HepG2 (cell line): ENCODE measurements around the gene PNPLA2. TPM values are rescaled to one million over a fixed set of nuclear protein-coding genes. Genes with fewer than 3 reads are reported as not detected.

Experiments
- CBX5 ChIP-seq: sonication (generic); formaldehyde crosslinking; IDR thresholded peaks from 2 replicates; pipeline ENCODE4 v1.4.0; 2020; ENCODE audit warnings: missing genetic modification reagents, borderline replicate concordance
- DNMT1 ChIP-seq: sonication (generic); formaldehyde crosslinking; IDR thresholded peaks from 2 replicates; pipeline ENCODE4 v1.5.1; 2020; ENCODE audit warnings: mild to moderate bottlenecking, missing genetic modification reagents
- FOSL1 ChIP-seq: sonication (generic); formaldehyde crosslinking; IDR thresholded peaks from 2 replicates; pipeline ENCODE4 v1.9.0; 2021; ENCODE audit warnings: missing genetic modification reagents, borderline replicate concordance
- GZF1 ChIP-seq: sonication (generic); formaldehyde crosslinking; IDR thresholded peaks from 2 replicates; pipeline ENCODE4 v1.5.1; 2020; ENCODE audit warnings: mild to moderate bottlenecking, missing genetic modification reagents
- HDAC1 ChIP-seq: sonication (generic); formaldehyde crosslinking; IDR thresholded peaks from 2 replicates; pipeline ENCODE4 v1.5.1; 2020; ENCODE audit warnings: mild to moderate bottlenecking, missing genetic modification reagents
- HOXA5 ChIP-seq: sonication (generic); formaldehyde crosslinking; IDR thresholded peaks from 2 replicates; pipeline ENCODE4 v1.4.0; 2020; ENCODE audit warnings: missing genetic modification reagents
- HOXD1 ChIP-seq: sonication (generic); formaldehyde crosslinking; IDR thresholded peaks from 2 replicates; pipeline ENCODE4 v1.5.0; 2020; ENCODE audit warnings: missing genetic modification reagents
- MEIS1 ChIP-seq: sonication (generic); formaldehyde crosslinking; IDR thresholded peaks from 2 replicates; pipeline ENCODE4 v1.9.0; 2021; ENCODE audit warnings: mild to moderate bottlenecking, missing genetic modification reagents, moderate library complexity, borderline replicate concordance
- NR3C1 ChIP-seq: sonication (generic); formaldehyde crosslinking; IDR thresholded peaks from 2 replicates; pipeline ENCODE4 v1.4.0; 2020; ENCODE audit warnings: missing genetic modification reagents
- PHF8 ChIP-seq: sonication (generic); formaldehyde crosslinking; IDR thresholded peaks from 2 replicates; pipeline ENCODE4 v1.5.0; 2020; ENCODE audit warnings: missing genetic modification reagents
- RBFOX2 ChIP-seq: fragments of 200-400 bp; formaldehyde crosslinking; IDR thresholded peaks from 2 replicates; pipeline ENCODE4 v1.6.1; 2017; ENCODE audit warnings: low read depth, mild to moderate bottlenecking, low read length
- RNF2 ChIP-seq: fragments of 450-650 bp; conservative IDR thresholded peaks from 2 replicates; pipeline ENCODE4 v1.6.1; 2016; ENCODE audit warnings: low read depth
- SAFB2 ChIP-seq: sonication (generic); formaldehyde crosslinking; IDR thresholded peaks from 2 replicates; pipeline ENCODE4 v1.5.1; 2020; ENCODE audit warnings: missing genetic modification reagents, low read depth, mild to moderate bottlenecking, borderline replicate concordance
- SMAD9 ChIP-seq: sonication (generic); formaldehyde crosslinking; IDR thresholded peaks from 2 replicates; pipeline ENCODE4 v1.5.1; 2020; ENCODE audit warnings: mild to moderate bottlenecking, missing genetic modification reagents
- SRY ChIP-seq: sonication (generic); formaldehyde crosslinking; IDR thresholded peaks from 2 replicates; pipeline ENCODE4 v1.8.0; 2022; ENCODE audit warnings: mild to moderate bottlenecking, missing genetic modification reagents
- ZFP41 ChIP-seq: sonication (generic); formaldehyde crosslinking; IDR thresholded peaks from 2 replicates; pipeline ENCODE4 v1.4.0; 2020; ENCODE audit warnings: mild to moderate bottlenecking, missing genetic modification reagents, borderline replicate concordance
- ZMYM3 ChIP-seq: sonication (generic); formaldehyde crosslinking; IDR thresholded peaks from 2 replicates; pipeline ENCODE4 v1.5.1; 2020; ENCODE audit warnings: mild to moderate bottlenecking, missing genetic modification reagents
- ZNF124 ChIP-seq: sonication (generic); formaldehyde crosslinking; IDR thresholded peaks from 2 replicates; pipeline ENCODE4 v1.4.0; 2020; ENCODE audit warnings: missing genetic modification reagents
- ZNF232 ChIP-seq: sonication (generic); formaldehyde crosslinking; IDR thresholded peaks from 2 replicates; pipeline ENCODE4 v1.4.0; 2020; ENCODE audit warnings: missing genetic modification reagents, borderline replicate concordance
- ZNF251 ChIP-seq: sonication (generic); formaldehyde crosslinking; IDR thresholded peaks from 2 replicates; pipeline ENCODE4 v1.9.0; 2021; ENCODE audit warnings: mild to moderate bottlenecking, missing genetic modification reagents
- ZNF317 ChIP-seq: sonication (generic); formaldehyde crosslinking; IDR thresholded peaks from 2 replicates; pipeline ENCODE4 v1.5.0; 2020; ENCODE audit warnings: mild to moderate bottlenecking, missing genetic modification reagents
- ZNF75D ChIP-seq: sonication (generic); formaldehyde crosslinking; IDR thresholded peaks from 2 replicates; pipeline ENCODE4 v1.8.1; 2023; ENCODE audit warnings: missing genetic modification reagents, mild to moderate bottlenecking, borderline replicate concordance
- ZNF781 ChIP-seq: sonication (generic); formaldehyde crosslinking; IDR thresholded peaks from 2 replicates; pipeline ENCODE4 v1.5.1; 2020; ENCODE audit warnings: borderline replicate concordance, mild to moderate bottlenecking, missing genetic modification reagents; ENCODE audit errors: not compliant biosample characterization
- ZSCAN22 ChIP-seq: sonication (generic); formaldehyde crosslinking; IDR thresholded peaks from 2 replicates; pipeline ENCODE4 v1.4.0; 2020; ENCODE audit warnings: mild to moderate bottlenecking, missing genetic modification reagents
- ZZZ3 ChIP-seq: sonication (generic); formaldehyde crosslinking; IDR thresholded peaks from 2 replicates; pipeline ENCODE4 v1.4.0; 2020; ENCODE audit warnings: missing genetic modification reagents, mild to moderate bottlenecking, borderline replicate concordance
- polyA plus RNA-seq, 8 experiments: library from polyadenylated mRNA; depleted of rRNA in 3 of 8; stranded (reverse) in 7 of 8; unstranded in 1 of 8; fragments of >200 nt; fragmentation: Illumina TruSeq in 4 of 8; extraction: Trizol in 4 of 8; gene quantifications; 2 replicates each; pipeline versions ENCODE4 v1.2.1 to v1.2.3, GENCODE V29; 2011 to 2016; ENCODE audit warnings: low read depth in 4 of 8, missing spikeins in 1 of 8, mixed read lengths in 1 of 8; ENCODE audit not compliant: insufficient read depth in 1 of 8
- total RNA-seq, 5 experiments: library from RNA; depleted of rRNA; stranded (reverse); fragments of >200 nt; fragmentation: Illumina TruSeq; extraction: Trizol; gene quantifications; 2 replicates each; pipeline ENCODE4 v1.2.3, GENCODE V29; 2016; ENCODE audit warnings: low read depth in 1 of 5
- TF ChIP-seq, protein P1 (sequence below), 2 experiments: fragments of 450-650 bp in 1 of 2; sonication (generic) in 1 of 2; formaldehyde crosslinking; IDR thresholded peaks; 2 replicates each; pipeline versions ENCODE4 v1.5.0 to v1.8.0; 2020 to 2022; ENCODE audit warnings: mild to moderate bottlenecking in 1 of 2, missing genetic modification reagents in 1 of 2
- TF ChIP-seq, protein P2 (sequence below): sonication (generic); formaldehyde crosslinking; IDR thresholded peaks from 2 replicates; pipeline ENCODE4 v1.8.0; 2022; ENCODE audit warnings: mild to moderate bottlenecking, missing genetic modification reagents, borderline replicate concordance
- TF ChIP-seq, protein P3 (sequence below): sonication (generic); formaldehyde crosslinking; IDR thresholded peaks from 2 replicates; pipeline ENCODE4 v1.4.0; 2020; ENCODE audit warnings: missing genetic modification reagents

The PNPLA2 gene
- total and polyA plus RNA-seq, 2 of the 13 experiments (the other 11 are each of a cell fraction or from before 2014, with no cell fraction given) = 10.5 to 43.2 TPM

GRCh38 chr11:844693-845644, 26.3 kb downstream of the PNPLA2 start (continued):
- TF ChIP-seq PHF8 (no peak), ZNF232 (CRISPR knock-in tag) (no peak), ZNF781 (CRISPR knock-in tag) (no peak), ZNF75D (CRISPR knock-in tag) (no peak), HOXA5 (CRISPR knock-in tag) (no peak), RBFOX2 (peak; percentile 41; the same call in 1 of the 2 replicates), ZNF124 (CRISPR knock-in tag) (no peak), SMAD9 (CRISPR knock-in tag) (0 out of 2 replicates have a peak, but pooled peaks have one; percentile 41), SAFB2 (CRISPR knock-in tag) (no peak; the same call in 1 of the 2 replicates), GZF1 (CRISPR knock-in tag) (no peak), HOXD1 (CRISPR knock-in tag) (no peak), RNF2 (no peak), DNMT1 (CRISPR knock-in tag) (no peak), ZZZ3 (CRISPR knock-in tag) (no peak), ZSCAN22 (CRISPR knock-in tag) (no peak), HDAC1 (CRISPR knock-in tag) (no peak; the same call in 1 of the 2 replicates), SRY (CRISPR knock-in tag) (no peak), NR3C1 (CRISPR knock-in tag) (no peak), ZNF317 (CRISPR knock-in tag) (no peak), FOSL1 (CRISPR knock-in tag) (no peak), ZNF251 (no peak), ZMYM3 (CRISPR knock-in tag) (no peak), MEIS1 (peak; percentile 34; the same call in 1 of the 2 replicates), CBX5 (CRISPR knock-in tag) (peak; percentile 40; the same call in 1 of the 2 replicates), ZFP41 (CRISPR knock-in tag) (no peak)
- TF ChIP-seq, protein P1, sequence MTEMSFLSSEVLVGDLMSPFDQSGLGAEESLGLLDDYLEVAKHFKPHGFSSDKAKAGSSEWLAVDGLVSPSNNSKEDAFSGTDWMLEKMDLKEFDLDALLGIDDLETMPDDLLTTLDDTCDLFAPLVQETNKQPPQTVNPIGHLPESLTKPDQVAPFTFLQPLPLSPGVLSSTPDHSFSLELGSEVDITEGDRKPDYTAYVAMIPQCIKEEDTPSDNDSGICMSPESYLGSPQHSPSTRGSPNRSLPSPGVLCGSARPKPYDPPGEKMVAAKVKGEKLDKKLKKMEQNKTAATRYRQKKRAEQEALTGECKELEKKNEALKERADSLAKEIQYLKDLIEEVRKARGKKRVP (CRISPR knock-in tag; IDR thresholded peaks at IDR 0.05) = no peak
- TF ChIP-seq, protein P2, sequence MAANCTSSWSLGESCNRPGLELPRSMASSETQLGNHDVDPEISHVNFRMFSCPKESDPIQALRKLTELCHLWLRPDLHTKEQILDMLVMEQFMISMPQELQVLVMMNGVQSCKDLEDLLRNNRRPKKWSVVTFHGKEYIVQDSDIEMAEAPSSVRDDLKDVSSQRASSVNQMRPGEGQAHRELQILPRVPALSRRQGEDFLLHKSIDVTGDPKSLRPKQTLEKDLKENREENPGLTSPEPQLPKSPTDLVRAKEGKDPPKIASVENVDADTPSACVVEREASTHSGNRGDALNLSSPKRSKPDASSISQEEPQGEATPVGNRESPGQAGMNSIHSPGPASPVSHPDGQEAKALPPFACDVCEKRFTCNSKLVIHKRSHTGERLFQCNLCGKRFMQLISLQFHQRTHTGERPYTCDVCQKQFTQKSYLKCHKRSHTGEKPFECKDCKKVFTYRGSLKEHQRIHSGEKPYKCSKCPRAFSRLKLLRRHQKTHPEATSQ (CRISPR knock-in tag) = no peak
- TF ChIP-seq, protein P3, sequence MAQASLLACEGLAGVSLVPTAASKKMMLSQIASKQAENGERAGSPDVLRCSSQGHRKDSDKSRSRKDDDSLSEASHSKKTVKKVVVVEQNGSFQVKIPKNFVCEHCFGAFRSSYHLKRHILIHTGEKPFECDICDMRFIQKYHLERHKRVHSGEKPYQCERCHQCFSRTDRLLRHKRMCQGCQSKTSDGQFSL (CRISPR knock-in tag) = no peak
